ENCODE measurements around the gene GPR78.

DNA sequence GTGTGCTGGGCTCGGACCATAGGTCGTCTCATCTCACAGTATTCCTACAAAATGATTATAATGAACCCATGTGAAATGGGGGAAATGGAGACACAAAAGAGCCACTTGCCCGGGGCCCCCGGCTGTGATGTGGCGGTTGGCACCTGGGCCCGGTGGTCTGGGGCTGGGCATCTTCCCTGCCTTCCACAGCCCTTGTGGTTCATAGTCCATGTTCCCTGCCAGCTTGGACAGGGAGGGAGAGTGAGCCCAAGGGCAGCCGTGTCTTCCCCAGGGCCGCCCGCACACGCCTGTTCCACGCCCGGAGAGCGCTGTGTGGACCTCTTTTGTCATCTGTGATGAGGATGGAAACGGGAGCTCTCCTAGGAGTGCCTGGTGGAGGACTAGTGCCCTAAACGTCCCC, 17.6 kb downstream of the GPR78 start:
- TF ChIP-seq POLR2A (IDR thresholded peaks at IDR 0.05; ENCODE audit: low read length) (no peak), GATA1 (IDR thresholded peaks at IDR 0.05; ENCODE audit: low read depth, low read length) (no peak)
